HG03432 (cell line): ENCODE results near the gene NOC4L.

ENCODE experiments used
- ATAC-seq: cut with Tn5 transposase; IDR thresholded peaks from one replicate; pipeline ENCODE4 v1.9.1; 2021; ENCODE audit warnings: mild to moderate bottlenecking, moderate library complexity; ENCODE audit not compliant: unreplicated experiment

NOC4L gene

GRCh38 chr12:132196038-132196872, 52.0 kb downstream of the NOC4L start:
- ATAC-seq = no peak

DNA sequence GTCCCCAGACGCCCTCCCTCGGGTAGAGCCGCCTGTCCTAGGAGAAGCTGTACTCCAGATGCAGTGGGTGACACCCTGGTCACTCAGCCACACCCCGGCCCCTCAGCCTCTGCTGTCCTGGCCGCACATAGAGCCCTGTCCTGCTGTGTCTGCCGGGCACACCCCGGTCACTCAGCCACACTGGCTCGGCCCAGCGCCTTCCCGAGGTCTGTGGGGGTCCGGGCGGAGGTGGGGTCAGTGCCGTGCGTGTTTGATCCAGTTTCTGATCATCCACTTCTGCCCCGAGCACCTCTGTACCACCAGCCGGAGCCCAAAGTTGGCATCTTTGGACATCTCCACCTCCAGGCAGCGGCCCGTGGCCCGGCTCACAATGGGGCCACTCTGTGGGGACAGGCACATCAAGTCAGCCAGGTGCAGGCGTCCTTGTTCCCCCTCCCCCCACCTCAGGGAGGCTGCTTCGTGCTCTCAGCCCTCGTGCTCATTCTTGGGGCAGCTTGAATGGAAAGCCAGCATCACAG, 52.7 kb downstream of the NOC4L start:
- no peak for ATAC-seq

DNA sequence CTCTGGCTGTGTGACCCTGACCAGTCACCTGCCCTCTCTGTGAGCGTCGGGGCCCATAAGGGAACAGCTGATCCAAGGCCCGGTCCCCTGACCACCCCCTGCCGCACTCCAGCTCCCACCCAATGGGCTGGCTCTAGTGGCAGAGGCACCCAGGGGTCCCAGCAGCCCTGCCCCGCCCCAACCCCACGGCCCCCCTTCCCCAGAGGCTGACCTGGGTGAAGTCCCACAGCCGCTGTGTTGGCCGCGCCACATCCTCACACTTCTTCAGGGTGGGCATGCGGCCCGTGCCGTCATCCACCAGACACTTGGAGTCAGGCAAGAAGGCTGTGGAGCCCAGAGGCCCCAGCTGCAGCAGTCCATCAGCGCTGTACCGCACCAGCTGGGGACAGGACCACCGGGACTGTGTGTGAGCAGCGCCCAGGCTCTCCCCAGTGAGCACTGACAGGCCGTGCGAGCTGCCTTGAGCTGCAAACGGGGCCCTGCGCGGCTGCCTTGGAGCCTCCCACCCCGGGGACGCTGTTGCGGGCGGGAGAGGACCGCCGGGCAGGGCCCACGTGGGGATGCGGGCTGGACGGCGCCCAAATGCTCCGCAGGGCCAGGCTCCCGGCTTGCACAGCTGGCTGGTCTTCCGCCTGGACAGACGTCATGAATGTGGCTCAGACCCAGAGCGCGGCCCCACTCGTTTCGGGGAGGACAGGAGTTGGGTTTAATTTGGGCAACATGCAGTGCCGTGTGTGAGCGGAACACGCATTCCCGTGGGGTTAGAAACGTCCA, 53.5 kb downstream of the NOC4L start:
- no peak for ATAC-seq

DNA sequence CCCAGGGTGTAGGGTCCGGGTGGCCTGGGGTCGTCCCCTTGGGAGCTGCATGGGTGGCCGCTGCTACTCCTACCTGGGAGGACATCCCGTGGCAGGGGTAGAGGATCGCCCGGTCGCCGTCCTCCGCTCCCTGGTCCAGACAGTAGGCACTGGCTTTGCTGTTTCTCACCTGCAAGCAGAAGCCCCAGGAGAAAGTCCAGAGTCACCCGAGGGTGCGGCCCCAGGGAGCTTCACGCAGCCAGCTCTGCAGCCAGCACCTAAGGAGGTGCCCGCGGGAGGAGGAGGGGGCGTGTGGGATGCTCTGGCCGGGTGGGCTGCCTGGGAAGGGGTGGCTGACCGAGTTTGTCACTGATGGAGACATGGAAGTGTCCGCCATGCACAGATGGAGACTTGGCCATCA, 54.8 kb downstream of the NOC4L start:
- no peak for ATAC-seq

- ATAC-seq = no peak
Measured at GRCh38 chr12:132199526-132200319, 55.5 kb downstream of the NOC4L start.

- no peak for ATAC-seq
Measured at GRCh38 chr12:132200800-132201199, 56.5 kb downstream of the NOC4L start.

GRCh38 chr12:132201391-132202120, 57.3 kb downstream of the NOC4L start:
- no peak for ATAC-seq
